ENCODE results near the gene CDH4. TPM values are rescaled to one million over a fixed set of nuclear protein-coding genes. Genes with fewer than 3 reads are reported as not detected.

CDH4 gene
- total and polyA plus RNA-seq, 2 of the 13 experiments (the other 11 are each of a cell fraction or from before 2014, with no cell fraction given) = not detected

- CTCF ChIA-PET (ENCODE audit: low intra/inter-chr PET ratio, low total read pairs) = no interaction called here
- Histone ChIP-seq H3K4me1 (ENCODE audit: insufficient read depth, low read length) (peaks cover 31% of the 10 kb centered on the region), H3K4me2 (ENCODE audit: low read depth, low read length) (no peak overlapping the region), H3K36me3 (replicated peaks in 1 of 2; ENCODE audit: control insufficient read depth in 1 of 2, insufficient read depth in 2 of 2, low read length in 2 of 2) (no peaks in the 10 kb centered on the region), H3K9ac (ENCODE audit: insufficient read depth, low read depth, low read length) (no peak overlapping the region), H3K4me3 (replicated peaks in 1 of 3; ENCODE audit: insufficient read depth in 1 of 3, low read depth in 2 of 3, low read length in 3 of 3) (no peak overlapping the region), H2AFZ (ENCODE audit: low read length) (no peak overlapping the region), H3K9me3 (ENCODE audit: low read length) (no peaks in the 10 kb centered on the region), H3K79me2 (ENCODE audit: insufficient read depth, low read length) (no peaks in the 10 kb centered on the region), H3K27me3 (ENCODE audit: control insufficient read depth in 1 of 2, insufficient read depth in 2 of 2, low read length in 2 of 2) (no peaks in the 10 kb centered on the region; a peak in 1 of 5 replicates), H4K20me1 (ENCODE audit: insufficient read depth, low read length) (no peaks in the 10 kb centered on the region), H3K27ac (ENCODE audit: extremely low read length, insufficient read depth, low read length) (no peak overlapping the region)
- WGBS (ENCODE audit: low lambda C conversion rate) = 87% methylated on average over 8 of the region's 8 CpGs
- intact Hi-C loops (cut with micrococcal nuclease; ENCODE audit: unreplicated experiment) (no loop called here), in situ Hi-C loops (cut with HindIII; ENCODE audit: extremely low pct_ligation_motif_present, low pct_unique_long_range_greater_than_20kb) (no loop called here)
- ATAC-seq (no peak), FAIRE-seq (peak; percentile 78), DNase-seq (ENCODE audit: low spot score) (no peak)
- BruUV-seq (replicated peaks) = no TSS peak
- POLR2A ChIA-PET = no interaction called here
- TF ChIP-seq ZNF770 (CRISPR knock-in tag; IDR thresholded peaks at IDR 0.05) = peak; percentile 87
- no peak for TF ChIP-seq ZNF7 (CRISPR knock-in tag; IDR thresholded peaks at IDR 0.05)
- TF ChIP-seq, protein P1, sequence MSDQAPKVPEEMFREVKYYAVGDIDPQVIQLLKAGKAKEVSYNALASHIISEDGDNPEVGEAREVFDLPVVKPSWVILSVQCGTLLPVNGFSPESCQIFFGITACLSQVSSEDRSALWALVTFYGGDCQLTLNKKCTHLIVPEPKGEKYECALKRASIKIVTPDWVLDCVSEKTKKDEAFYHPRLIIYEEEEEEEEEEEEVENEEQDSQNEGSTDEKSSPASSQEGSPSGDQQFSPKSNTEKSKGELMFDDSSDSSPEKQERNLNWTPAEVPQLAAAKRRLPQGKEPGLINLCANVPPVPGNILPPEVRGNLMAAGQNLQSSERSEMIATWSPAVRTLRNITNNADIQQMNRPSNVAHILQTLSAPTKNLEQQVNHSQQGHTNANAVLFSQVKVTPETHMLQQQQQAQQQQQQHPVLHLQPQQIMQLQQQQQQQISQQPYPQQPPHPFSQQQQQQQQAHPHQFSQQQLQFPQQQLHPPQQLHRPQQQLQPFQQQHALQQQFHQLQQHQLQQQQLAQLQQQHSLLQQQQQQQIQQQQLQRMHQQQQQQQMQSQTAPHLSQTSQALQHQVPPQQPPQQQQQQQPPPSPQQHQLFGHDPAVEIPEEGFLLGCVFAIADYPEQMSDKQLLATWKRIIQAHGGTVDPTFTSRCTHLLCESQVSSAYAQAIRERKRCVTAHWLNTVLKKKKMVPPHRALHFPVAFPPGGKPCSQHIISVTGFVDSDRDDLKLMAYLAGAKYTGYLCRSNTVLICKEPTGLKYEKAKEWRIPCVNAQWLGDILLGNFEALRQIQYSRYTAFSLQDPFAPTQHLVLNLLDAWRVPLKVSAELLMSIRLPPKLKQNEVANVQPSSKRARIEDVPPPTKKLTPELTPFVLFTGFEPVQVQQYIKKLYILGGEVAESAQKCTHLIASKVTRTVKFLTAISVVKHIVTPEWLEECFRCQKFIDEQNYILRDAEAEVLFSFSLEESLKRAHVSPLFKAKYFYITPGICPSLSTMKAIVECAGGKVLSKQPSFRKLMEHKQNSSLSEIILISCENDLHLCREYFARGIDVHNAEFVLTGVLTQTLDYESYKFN (CRISPR knock-in tag; conservative IDR thresholded peaks at IDR 0.05) = no peak
- TF ChIP-seq, protein P2, sequence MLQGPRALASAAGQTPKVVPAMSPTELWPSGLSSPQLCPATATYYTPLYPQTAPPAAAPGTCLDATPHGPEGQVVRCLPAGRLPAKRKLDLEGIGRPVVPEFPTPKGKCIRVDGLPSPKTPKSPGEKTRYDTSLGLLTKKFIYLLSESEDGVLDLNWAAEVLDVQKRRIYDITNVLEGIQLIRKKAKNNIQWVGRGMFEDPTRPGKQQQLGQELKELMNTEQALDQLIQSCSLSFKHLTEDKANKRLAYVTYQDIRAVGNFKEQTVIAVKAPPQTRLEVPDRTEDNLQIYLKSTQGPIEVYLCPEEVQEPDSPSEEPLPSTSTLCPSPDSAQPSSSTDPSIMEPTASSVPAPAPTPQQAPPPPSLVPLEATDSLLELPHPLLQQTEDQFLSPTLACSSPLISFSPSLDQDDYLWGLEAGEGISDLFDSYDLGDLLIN (CRISPR knock-in tag; IDR thresholded peaks at IDR 0.05; ENCODE audit: borderline replicate concordance) = no peak
- no peak for TF ChIP-seq ZNF562 (CRISPR knock-in tag; IDR thresholded peaks at IDR 0.05; ENCODE audit: borderline replicate concordance)
- TF ChIP-seq HNF4A (CRISPR knock-in tag; IDR thresholded peaks at IDR 0.05) = peak; percentile 67
- 0 out of 2 replicates have a peak, but pooled peaks have one; percentile 28 for TF ChIP-seq ZNF788 (CRISPR knock-in tag; IDR thresholded peaks at IDR 0.05; ENCODE audit: borderline replicate concordance)
- TF ChIP-seq GMEB1 (CRISPR knock-in tag; IDR thresholded peaks at IDR 0.05; ENCODE audit: borderline replicate concordance) = 0 out of 2 replicates have a peak, but pooled peaks have one; percentile 27
- TF ChIP-seq, protein P3, sequence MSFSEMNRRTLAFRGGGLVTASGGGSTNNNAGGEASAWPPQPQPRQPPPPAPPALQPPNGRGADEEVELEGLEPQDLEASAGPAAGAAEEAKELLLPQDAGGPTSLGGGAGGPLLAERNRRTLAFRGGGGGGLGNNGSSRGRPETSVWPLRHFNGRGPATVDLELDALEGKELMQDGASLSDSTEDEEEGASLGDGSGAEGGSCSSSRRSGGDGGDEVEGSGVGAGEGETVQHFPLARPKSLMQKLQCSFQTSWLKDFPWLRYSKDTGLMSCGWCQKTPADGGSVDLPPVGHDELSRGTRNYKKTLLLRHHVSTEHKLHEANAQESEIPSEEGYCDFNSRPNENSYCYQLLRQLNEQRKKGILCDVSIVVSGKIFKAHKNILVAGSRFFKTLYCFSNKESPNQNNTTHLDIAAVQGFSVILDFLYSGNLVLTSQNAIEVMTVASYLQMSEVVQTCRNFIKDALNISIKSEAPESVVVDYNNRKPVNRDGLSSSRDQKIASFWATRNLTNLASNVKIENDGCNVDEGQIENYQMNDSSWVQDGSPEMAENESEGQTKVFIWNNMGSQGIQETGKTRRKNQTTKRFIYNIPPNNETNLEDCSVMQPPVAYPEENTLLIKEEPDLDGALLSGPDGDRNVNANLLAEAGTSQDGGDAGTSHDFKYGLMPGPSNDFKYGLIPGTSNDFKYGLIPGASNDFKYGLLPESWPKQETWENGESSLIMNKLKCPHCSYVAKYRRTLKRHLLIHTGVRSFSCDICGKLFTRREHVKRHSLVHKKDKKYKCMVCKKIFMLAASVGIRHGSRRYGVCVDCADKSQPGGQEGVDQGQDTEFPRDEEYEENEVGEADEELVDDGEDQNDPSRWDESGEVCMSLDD (CRISPR knock-in tag; IDR thresholded peaks at IDR 0.05; ENCODE audit: borderline replicate concordance) = no peak
- TF ChIP-seq ZMYM3 (CRISPR knock-in tag; IDR thresholded peaks at IDR 0.05) = 0 out of 2 replicates have a peak, but pooled peaks have one; percentile 29
- peak; percentile 24; the same call in 1 of the 2 replicates for TF ChIP-seq TBX2 (CRISPR knock-in tag; IDR thresholded peaks at IDR 0.05; ENCODE audit: borderline replicate concordance)
These were observed 712.0 kb downstream of the CDH4 start for GRCh38 chr20:61963885-61964674.

Measured in HepG2 (cell line).